Lower leg skin (tissue), 3 donors: ENCODE measurements around the gene TLK2.
"Not testable (repeated sequence)": the region's sequence is repeated elsewhere in the genome, so short reads cannot be mapped to it uniquely, and the experiment has no call there.

Experiments used
- POLR2A ChIP-seq, 2 donors: fragments of 450-650 bp; IDR thresholded peaks; one replicate each; pipeline ENCODE4 v1.6.1; 2016 to 2017; ENCODE audit warnings: antibody characterized with exemption in 2 of 2, mild to moderate bottlenecking in 1 of 2, moderate library complexity in 1 of 2
- TF ChIP-seq, protein P1 (sequence below), 3 donors: fragments of 450-650 bp; IDR thresholded peaks; one replicate each; pipeline ENCODE4 v1.5.1; 2016; ENCODE audit warnings: antibody characterized with exemption in 3 of 3, mild to moderate bottlenecking in 3 of 3, moderate library complexity in 2 of 3

DNA sequence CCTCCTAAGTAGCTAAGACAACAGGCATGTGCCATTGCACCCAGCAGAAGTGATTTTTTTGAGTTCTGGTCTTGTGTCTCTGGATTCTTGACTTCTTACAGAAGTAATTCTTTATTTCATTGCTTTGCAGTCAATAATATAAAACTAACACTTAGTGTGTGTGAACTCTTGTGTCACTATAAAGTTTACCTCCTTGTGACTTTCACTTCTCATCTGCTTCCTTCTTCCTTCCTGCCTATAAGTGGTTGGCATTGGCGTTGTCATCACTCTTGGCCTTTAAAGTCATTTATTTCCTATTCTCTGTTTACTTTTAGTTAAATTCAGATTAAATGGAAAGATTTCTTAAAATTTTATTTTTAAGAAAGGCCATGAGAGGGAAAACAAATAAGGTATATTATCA is 12.4 kb downstream of the TLK2 start:
- TF ChIP-seq, protein P1, sequence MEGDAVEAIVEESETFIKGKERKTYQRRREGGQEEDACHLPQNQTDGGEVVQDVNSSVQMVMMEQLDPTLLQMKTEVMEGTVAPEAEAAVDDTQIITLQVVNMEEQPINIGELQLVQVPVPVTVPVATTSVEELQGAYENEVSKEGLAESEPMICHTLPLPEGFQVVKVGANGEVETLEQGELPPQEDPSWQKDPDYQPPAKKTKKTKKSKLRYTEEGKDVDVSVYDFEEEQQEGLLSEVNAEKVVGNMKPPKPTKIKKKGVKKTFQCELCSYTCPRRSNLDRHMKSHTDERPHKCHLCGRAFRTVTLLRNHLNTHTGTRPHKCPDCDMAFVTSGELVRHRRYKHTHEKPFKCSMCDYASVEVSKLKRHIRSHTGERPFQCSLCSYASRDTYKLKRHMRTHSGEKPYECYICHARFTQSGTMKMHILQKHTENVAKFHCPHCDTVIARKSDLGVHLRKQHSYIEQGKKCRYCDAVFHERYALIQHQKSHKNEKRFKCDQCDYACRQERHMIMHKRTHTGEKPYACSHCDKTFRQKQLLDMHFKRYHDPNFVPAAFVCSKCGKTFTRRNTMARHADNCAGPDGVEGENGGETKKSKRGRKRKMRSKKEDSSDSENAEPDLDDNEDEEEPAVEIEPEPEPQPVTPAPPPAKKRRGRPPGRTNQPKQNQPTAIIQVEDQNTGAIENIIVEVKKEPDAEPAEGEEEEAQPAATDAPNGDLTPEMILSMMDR (IDR thresholded peaks at IDR 0.05), result not testable (repeated sequence)
- not testable (repeated sequence) for TF ChIP-seq POLR2A (IDR thresholded peaks at IDR 0.05)
